22Rv1 (cell line): ENCODE results near the gene ZNF516.

Experiments
- H3K27ac ChIP-seq: fragments of 450-650 bp; 2 replicates; pipeline ENCODE4 v1.5.1; 2017
- CTCF ChIP-seq: fragments of 450-650 bp; IDR thresholded peaks from 2 replicates; pipeline ENCODE4 v1.5.1; 2017; ENCODE audit warnings: mild to moderate bottlenecking
- ZFX ChIP-seq: fragments of 450-650 bp; IDR thresholded peaks from 2 replicates; pipeline ENCODE4 v1.6.1; 2017; ENCODE audit warnings: antibody characterized with exemption, borderline replicate concordance

ZNF516 gene

DNA sequence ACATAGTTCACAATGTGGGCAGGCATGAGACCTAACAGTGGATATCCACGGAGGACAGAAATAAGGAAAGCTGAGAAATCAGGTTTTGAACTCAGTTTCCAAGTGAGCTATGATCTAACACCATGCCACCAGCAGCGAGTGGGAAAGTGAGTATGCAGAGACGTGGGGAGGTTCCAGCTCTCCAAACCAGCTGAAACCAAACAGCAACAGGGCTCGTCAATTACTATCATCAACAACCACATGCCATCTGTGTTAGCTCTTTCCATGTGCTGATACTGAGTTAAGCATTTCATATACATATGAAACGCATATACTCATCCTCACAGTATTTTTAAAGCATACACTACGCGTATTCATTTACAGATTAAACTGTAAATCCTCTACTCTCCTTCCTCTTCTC, 172.4 kb downstream of the ZNF516 start:
- TF ChIP-seq ZFX (no peak), CTCF (no peak)
- no peak overlapping the region for H3K27ac ChIP-seq

DNA sequence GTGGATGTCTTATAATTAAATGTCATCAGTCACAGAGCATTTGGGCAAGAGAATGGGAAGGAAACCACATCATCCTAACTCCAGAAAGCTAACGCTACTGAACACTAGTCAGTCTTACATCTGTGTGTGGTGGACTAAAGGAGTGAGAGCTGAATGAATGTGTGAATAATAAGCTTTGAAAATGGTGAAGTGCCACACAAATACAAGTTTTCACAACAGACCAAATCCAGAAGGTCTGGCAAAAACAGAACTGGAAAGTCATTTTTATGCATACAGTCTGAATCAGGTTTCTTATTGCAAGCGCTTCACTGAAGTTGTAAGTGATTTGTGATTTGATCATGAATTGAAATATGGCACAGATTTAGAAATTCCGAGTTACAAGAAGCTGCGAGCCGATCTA, 175.7 kb downstream of the ZNF516 start:
- no peak overlapping the region for H3K27ac ChIP-seq
- TF ChIP-seq ZFX (no peak), CTCF (no peak)

DNA sequence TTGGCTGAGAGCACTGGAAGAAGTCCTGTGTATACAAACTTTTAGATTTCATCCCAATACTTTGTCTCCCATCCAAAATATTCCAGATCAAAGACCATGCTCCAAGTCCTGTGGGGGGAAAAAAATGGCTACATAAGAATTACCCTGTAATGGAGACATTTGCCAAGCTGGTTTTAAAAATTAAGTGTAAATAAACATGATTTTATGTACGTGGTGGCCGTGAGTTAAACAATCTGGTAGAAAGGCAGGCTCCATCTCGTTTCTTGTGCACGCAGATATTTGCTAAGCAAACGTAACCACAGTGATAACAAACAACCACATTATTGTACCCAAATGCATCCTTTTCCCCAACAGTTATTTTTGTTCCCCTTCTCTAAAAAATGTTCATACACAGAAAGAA, 176.4 kb downstream of the ZNF516 start:
- H3K27ac ChIP-seq, result no peak overlapping the region
- no peak for TF ChIP-seq CTCF

DNA sequence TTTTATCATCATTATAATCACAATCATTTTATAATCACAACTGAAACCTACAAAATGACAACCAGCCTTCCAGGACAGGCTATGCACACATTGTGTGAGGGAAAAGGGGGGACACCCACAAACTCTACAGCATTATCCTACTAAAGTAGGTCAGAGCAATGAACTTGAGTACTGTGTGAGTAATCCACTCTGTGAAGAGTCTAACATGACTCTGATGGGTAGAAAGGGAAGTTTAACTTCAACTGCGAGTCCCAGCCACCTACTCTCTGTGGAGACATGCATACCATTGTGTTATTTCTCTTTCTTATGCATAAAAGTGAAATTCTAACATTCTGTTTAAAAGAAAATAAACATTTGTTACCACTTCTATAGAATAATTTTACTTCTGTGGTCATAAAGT, 177.9 kb downstream of the ZNF516 start:
- TF ChIP-seq CTCF, result no peak
- no peak for TF ChIP-seq ZFX

DNA sequence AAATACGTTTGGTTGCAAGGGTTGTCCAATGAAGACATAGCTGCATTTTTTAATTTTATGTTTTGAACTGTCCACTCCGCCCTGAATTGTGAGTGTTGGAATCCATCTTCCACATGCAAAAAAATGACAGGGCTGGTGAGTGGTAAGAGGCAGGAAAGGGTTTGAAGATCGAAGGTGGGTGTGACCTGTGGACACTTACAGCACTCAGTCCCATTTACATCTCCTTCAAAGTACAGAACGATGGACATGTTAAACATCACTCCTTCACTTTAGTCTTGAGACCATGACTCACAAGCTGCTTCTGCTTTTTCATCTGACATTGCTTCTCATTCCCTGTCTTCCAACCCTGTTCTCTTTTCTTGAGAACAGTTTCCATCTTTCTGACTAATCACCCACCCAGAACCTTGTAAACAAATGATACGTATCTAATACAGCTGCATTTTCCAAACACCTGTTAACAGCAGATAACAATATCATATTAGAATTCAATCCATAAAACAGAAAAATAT, 179.3 kb downstream of the ZNF516 start:
- no peak for TF ChIP-seq CTCF
- no peak for TF ChIP-seq ZFX
- no peak overlapping the region for H3K27ac ChIP-seq

More for the DNA sequence above, 177.9 kb downstream of the ZNF516 start:
- H3K27ac ChIP-seq, result no peak overlapping the region

DNA sequence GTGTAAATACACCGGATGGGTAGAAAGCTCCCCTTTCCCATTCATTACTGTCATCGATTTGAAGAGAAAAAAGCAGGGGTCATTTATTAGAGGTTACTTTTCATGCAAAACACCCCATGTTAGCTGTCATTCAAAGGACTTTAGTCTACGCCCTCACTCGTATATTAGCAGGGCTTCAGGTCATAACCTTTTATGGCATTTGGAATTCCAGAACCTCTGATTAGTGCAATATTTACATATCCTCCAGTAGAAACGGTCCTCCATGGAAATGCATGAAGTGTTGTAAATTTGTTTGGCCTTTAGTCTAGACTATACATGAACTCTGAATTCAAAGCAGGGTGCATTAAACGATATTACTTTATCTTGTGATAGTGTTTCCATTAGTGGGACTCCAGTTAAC, 180.5 kb downstream of the ZNF516 start:
- no peak for TF ChIP-seq ZFX
- no peak for TF ChIP-seq CTCF
- H3K27ac ChIP-seq, result no peak overlapping the region

GRCh38 chr18:76314015-76314414, 181.0 kb downstream of the ZNF516 start:
- TF ChIP-seq CTCF (no peak), ZFX (no peak)

More at GRCh38 chr18:76314015-76314414, 181.0 kb downstream of the ZNF516 start:
- no peak overlapping the region for H3K27ac ChIP-seq
